Stimulated activated CD4-positive, alpha-beta T cell treated with anti-CD3 and anti-CD28 coated beads, Interleukin-1b, Interleukin-23, amount 100 ng/mL, for 48 hours (primary cell): Measurements from ENCODE around the gene AKT1S1.

Experiments
- DNase-seq: peaks from one replicate; pipeline ENCODE4 v3.0.0-alpha.2; 2020

The AKT1S1 gene

DNA sequence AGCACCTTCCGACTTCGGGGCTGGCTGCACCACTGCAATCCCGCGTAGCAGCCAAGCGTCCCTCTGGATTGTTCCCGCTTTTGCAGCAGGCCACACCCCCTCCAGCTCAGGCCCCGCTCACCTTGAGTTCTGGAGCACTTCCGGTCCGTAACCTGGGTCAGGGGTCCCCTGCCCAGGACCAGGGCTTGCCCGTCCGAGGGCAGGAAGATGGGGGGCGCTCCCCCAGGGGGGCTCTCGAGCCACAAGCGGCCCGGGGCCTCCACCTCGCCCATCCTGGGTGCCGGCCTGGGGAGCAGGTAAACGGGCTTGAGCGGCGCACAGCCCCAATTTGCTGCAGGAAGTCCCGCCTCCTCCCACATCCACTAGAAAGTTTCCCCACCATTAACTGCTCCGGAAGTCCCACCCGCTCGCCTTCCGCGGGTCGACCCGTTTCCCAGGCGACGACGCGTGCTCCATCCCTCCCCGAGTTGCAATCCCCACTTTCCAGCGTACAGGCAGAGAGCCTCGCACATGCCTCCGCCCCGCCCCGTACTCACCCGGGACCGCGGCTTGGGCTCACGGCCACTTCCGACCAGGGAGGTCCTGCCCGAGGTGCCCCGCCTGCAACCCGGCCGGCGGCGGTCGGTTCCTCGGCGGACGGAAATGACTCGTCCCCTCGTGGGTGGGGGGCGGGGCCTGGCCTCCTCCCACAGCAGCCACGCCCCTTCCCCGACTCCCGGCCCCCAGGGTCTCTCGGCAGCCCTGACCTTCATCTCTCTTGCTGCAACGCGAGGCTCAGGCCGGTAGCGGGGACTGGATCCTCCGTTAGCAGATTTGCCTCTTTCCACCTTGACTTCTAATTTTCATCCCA, 10.0 kb downstream of the AKT1S1 start, which contains the start of gene PNKP:
TSS of gene PNKP (minus strand) at position 644 of the 850 bp plus-strand sequence. CDS start at position 272, 372 bp downstream.
- peak; percentile 93 for DNase-seq

DNA sequence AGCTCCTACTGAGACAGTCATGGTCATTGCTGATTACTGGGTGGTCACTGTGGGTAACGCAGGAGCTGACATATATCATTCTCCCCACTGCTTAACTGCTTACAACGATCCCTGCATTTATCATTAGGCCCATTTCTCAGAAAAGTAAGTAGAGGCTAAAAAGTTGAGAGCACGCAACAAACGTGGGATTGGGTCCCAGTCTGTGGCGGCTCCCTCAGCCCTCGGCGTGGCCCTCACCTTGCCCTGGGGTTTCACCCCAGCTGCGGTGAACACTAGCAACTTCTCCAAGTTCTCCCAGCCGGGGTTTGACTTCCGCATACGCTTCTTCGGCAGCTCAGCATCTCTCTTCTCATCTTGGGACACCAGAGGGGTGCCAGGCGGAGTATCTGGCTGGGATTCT, 12.3 kb downstream of the AKT1S1 start:
- no peak for DNase-seq

DNA sequence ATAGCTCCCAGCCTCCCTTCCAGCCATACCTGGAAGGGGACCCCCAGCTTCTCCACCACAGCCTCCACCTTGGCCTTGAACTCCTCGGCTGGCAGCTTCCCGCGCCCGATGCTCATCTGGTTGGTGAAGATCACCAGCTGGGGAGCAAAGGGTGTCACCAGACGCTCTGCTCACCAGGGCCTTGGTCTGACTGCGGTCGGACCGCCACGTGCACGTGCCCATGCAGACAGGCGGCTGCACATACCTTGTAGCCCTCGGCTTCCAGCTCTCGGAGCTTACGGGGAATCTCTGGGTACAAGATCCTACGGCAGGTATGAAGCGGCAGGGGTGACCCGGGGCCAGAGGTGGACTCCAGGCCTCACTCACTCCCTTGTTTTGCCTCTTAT, 13.2 kb downstream of the AKT1S1 start:
- no peak for DNase-seq

DNA sequence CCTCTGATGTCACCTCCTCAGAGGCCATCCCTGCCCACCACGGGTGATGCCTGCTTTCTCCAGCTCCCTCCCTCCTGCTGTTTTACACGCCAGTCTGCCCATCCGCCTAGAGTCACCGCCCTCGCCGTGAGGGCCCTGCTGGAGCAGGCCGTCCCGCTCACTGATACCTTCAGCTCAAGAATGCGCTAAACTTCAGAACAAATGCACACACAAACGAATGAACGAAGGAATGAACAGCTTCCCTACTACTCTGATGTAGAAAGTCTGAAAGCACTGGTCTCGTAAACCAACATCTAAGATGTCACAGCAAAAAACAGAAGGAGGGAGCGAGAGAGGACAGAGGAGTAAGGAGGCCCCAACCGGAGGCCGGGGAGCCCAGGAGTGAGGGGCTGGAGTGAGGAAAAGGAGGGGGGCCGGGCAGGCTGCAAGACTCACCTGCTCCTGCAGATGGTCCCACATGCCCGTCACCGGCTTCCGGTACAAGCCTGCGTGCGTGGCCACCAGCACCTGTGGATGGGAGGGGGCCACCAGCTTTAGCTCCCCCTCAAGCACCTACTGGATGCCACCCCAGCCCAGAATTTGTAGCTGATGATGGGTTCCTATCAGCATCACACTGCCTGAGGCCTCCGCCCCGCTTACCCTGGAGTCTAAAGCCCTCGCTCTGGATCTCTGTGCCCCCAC, 13.8 kb downstream of the AKT1S1 start:
- no peak for DNase-seq

DNA sequence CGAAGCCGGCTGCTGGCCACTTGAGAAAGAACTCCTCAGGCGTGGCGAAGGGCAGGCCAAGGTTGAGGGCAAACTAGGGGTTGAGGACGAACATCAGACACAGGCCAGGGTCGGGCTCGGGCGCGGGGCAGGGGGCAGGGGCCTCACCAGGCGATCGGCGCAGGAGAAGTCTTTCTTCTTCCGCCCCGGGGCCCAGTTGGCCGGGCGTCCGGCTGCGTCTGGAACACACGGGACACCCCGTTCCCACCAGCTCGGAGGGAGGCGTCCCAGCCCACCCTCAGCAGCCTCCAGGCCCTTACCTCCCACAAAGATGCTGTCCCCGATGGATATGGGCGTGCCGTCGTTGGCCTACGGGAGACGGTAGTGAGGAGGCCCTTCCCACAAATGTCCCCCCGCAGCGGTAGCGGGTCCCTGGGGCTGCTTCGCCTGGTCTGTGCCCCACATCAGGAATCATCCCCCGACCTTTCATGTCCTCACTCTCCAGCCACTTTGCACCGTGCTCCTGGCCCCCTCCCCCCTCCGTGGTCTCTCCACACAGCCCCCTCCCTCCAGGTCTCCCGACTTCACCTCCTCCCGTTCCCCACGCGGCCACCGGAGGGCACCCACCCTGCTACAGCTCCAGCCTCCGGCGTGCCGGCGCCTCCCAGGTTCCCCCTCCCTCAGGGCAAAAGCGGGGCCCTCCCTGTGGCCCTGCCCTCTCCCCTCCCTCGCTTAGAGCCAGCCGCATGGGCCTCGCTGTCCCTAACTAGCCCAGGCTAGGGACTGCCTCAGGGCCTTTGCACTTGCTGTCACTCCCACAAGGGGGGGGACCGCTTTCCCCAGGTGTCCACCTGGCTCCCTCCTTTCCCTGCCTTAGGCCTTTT, 14.5 kb downstream of the AKT1S1 start:
- DNase-seq, result no peak

DNA sequence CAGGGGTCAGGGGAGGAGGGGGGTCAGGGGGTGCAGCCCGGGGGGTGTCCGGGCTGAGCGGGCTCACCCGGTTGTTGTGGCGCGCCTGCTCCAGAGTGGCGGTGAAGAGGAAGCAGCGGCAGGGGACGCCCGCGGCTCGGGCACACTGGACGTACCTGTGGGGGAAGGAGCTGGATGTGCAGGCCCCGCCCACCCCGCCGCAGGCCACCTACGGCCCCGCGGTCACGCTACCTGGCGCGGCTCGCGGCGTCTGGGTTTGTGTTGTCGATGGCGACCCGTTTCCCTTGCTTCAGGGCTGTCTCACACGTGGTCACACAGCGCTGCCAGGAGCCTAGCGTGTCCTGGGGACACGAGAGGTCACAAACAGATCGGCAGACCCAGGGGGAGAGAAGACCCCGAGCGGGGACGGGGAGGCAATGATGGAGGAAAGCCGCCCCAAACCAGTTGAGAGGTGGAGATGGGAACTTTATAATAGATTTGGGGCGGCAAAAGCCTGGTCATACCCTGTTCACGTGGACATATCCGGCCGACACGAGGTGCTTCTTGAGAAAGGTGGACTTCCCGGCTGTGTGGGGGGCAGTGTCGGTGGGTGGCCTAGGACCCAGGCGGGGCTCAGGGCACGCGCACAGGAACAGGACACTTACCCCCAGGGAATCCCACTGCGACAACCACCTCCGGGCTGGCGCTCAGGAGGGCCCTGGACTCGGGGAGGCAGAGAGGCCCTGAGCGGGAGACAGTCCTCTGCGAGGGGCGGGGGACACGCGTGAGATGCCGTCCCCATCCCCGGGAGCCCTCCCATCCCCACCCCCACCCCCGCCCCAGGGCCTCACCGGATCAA, 15.4 kb downstream of the AKT1S1 start:
- DNase-seq, result no peak

DNA sequence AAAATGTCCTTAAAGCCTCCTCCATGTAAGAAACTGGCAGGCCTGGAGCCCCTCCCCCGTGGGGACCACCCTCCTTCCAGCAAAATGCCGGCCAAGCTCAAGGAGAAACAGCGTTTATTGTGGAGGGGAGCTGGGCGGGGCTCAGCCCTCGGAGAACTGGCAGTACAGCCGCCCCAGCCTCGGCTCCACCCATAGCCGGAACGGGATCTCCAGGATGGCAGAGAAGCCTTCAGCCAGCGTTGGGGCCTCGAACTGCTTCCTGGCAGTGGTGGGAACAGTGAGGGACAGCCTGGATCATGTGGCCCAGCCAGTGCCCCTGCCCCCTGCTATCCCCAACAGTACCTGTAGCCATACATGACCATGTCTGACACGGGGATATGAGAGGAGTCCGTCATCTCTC, 16.0 kb downstream of the AKT1S1 start:
- DNase-seq, result no peak

DNA sequence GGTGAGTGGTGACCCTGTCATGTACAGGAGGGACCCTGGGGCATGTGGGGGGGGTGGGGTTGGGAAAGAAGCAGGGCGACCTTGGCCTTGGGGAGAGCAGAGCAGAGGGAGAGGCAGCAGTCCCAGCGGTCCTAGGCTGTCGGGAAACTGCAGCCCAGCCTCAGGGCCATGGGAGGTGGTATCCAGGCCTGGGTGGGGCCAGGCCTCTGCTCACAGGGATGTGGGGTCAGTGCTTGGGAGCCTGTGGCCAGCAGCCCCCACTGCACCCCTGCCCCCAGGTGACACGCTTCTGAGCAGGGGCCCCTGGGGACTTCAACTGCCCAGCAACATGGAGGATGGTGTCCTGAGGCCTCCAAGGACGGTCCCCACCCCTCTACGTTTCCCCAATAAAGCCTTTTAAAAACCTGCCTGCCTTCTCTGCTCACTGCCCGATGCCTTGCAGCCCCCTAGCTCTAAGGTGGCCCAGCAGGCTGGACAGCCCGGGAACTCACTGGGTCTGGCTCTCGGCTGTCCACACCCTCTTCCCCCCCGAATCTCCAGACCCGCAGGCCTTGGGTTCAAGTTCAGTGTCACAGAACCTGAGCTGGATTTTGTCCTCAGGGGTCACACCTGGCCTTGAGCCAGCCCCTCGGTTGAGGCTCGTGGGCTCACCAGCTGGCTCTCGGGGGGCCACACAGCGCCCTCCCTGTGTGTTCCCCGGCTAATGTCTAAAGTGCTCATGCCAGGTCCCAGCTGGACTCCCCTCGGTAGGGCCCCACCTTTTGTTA, 16.6 kb downstream of the AKT1S1 start:
- no peak for DNase-seq

DNA sequence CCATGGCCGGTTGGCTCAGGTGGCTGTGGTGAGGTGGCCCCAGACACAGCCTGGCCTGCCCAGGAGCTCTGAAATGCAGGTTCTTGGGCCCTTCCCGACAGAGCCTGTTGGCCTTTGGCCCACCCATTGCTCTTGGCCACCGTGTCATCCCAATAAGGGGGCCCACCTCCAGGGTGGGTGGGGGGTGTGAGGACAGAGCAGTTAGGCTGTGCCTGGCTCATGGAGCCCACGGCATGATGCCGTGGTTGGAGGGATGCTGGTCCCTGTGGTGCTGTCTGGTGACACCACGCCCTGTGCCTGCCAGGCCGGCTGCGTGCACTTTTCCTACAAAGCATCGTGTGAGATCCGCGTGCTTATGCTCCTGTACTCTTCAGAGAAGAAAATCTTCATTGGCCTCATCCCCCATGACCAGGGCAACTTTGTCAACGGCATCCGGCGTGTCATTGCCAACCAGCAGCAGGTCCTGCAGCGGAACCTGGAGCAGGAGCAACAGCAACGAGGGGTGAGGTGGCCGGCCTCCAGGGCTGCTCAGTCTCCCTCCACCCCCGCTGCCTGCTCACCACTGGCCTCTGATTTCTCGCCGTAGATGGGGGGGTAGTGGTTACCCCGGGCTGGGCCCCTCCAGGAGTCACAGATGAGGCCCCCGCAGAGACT, 17.3 kb downstream of the AKT1S1 start:
- no peak for DNase-seq

DNA sequence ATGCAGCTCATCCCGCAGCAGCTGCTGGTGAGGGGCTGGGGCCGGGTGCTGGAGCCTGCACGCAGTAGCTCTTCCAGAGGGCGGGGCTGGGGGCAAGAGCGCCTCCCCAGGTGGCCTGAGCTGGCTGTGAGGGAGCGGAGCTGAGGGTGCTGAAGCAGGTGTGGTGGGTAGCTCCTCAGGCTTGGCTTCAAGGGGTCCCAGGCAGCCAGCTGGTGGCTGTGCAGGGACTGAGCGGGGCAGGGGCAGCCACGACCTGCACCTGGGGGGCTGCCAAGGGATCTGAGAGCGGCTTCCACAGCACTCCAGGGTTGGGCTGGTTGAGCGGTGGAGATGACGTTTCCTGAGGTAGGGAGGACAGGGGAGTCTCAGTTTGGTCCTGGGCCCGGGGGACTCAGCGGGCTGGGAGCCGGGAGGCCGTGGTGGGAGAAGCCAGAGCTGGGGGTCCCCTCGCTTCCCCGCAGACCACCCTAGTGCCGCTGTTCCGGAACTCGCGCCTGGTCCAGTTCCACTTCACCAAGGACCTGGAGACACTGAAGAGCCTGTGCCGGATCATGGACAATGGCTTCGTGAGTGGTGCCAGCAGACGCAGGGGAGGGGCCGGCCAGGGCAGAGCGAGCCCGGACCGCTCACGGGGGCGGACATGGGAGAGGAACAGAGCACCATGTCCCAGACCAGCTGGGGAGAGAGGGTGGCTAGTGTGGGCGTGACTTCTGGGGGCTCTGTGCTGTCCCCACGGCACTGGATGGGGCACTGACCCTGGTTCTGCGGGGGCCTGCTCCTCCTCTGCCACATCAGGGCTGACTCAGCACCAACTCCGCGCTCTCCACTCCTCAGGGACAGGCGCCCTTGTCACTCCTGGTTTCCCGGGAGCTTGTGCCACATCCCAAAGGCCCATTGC, 18.8 kb downstream of the AKT1S1 start:
- DNase-seq, result no peak

DNA sequence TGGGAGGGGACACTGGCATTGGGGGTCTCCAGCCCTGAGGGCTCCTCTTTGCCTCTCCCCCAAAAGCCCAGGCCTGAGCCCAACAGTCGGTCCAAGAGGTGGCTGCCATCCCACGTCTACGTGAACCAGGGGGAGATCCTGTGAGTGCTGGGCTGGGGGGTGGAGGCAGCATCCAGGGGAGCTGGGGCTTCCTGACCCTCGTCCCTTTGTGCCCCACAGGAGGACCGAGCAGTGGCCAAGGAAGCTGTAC, 19.4 kb downstream of the AKT1S1 start:
- no peak for DNase-seq

DNA sequence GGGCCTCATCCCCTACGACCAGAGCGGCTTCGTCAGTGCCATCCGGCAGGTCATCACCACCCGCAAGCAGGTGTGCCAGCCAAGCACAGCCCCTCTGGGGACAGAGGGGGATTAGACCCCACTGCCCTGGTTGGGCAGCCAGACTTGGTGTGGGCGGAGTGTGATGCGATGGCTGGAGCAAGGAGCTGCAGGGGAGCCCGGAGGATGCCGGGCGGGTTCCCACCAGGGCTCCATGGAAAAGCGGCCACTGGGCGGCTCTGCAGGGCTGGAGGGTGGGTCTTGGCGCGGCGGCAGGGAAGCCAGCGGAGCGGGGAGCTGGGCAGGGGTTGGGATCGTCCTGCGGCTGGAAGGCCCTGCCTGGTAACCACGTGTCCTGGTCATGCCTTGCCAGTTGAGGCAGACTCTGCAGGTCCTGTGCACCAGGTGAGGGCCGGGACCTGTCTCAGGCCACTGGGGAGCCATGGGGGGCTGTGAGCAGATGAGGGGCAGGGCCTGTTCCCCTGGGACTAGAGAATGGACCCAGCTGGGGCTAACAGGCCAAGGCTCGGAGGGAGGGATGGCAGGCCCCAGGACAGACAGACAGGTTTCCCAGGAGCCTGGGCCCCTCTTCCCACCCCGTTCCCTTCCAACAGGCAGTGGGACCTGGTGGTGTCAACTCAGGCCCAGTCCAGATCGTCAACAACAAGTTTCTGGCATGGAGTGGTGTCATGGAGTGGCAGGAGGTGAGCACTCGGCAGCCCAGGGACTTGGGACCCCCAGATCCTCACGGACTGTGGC, 19.9 kb downstream of the AKT1S1 start:
- no peak for DNase-seq

DNA sequence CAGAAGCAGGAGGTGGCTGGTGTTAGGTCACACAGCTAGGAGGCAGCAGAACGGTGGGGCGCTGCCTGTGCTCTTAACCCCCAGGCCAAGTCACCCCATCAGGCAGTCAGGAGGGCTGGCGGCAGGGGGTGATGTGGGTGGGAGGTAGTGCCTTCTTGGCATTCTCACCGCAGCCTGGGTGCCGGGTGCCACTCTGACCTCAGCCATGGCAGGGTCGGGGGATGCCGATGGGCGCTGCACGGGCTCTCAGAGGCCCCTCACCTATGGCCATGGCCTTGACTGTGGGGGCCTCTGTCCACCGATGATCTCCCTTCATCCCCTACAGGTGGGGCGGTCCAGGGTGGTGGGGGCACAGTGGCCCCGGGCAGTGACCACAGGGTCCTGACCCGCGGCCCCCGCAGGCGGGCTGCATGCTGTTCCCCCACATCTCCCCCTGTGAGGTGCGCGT, 20.6 kb downstream of the AKT1S1 start:
- DNase-seq, result no peak

DNA sequence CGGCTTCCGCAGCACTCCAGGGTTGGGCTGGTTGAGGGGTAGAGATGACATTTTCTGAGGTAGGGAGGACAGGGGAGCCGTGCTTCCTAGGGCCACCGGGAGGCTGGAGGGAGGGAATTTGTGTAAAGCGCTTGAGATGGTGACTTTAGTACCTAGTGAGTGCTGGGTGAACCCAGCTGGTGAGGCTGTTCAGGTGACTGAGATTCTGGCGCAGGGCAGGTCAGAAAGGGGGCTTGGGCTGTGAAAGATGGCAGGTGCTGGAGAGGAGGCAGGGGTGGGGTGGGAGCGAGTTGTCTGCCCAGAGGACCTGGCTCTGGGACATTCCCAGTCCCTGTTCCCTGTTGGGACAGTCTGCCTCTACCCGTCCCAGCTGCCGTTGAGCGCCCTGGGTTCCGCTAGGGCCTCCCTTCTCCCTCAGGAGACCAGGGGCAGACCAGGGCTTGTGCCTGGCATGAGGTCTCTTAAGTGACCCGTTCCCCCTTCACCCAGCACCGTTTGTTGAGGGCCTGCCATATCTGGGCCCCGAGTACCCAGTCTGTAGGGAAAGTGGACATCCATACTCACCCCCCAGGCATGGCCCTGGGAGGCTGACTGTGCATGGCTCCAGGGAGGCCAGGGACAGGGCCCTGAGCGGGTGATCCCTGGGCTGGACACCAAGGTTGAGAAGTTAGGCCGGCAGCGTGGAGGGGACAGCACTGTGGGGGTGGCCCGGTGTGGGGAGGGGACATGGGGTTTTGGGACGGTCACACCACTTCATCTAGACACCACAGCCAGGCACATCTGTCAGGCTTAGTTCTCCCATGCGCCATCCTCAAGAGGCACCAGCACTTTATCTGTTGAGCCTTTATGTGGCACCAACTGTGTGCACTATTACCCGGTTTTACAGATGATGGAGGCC, 21.2 kb downstream of the AKT1S1 start:
- no peak for DNase-seq

DNA sequence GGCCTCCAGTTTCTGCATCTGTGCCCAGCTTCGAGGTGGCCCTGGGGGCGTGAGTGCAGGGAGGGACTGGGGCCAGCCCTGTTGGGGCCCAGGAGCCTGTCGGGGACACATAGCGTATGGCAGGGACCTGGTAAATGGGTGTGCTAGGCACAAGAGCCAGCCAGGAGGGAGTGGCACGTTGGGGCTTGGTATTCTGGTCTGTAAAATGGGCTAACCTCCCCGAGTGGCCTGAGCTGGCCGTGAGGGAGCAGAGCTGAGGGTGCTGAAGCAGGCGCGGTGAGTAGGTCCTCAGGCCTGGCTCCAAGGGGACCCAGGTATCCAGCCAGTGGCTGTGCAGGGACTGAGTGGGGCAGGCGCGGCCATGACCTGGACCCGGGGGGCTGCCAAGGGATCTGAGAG, 21.9 kb downstream of the AKT1S1 start:
- no peak for DNase-seq

DNA sequence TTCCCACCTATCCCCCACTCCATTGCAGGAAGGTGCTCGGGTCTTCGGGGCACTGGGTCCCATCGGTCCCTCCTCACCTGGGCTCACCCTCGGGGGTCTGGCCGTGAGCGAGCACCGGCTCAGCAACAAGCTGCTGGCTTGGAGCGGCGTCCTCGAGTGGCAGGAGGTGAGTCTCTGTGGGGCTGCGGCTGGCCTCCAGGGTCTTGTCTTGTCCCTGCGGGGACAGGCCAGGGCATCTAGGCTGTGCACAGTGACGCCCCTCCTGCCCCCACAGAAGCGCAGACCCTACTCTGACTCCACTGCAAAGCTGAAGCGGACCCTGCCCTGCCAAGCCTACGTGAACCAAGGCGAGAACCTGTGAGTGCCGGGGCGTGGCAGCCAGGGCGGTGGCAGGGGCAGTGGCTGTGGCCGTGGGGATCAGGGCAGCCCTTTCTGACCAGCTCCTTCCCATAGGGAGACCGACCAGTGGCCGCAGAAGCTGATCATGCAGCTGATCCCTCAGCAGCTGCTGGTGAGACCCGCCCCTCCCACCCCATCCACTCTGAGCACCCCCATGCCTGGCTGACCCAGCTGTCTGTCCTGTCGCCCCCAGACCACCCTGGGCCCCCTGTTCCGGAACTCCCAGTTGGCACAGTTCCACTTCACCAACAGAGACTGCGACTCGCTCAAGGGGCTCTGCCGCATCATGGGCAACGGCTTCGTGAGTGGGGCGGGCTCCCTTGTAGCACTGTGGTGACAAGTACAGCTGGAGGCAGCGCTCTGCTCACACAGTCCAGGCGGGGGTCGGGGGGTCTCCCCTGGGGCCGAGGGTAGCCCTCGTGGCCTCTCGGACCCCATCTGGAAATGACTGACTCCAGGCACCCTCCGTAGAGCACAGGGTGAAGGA, 22.5 kb downstream of the AKT1S1 start:
- no peak for DNase-seq

DNA sequence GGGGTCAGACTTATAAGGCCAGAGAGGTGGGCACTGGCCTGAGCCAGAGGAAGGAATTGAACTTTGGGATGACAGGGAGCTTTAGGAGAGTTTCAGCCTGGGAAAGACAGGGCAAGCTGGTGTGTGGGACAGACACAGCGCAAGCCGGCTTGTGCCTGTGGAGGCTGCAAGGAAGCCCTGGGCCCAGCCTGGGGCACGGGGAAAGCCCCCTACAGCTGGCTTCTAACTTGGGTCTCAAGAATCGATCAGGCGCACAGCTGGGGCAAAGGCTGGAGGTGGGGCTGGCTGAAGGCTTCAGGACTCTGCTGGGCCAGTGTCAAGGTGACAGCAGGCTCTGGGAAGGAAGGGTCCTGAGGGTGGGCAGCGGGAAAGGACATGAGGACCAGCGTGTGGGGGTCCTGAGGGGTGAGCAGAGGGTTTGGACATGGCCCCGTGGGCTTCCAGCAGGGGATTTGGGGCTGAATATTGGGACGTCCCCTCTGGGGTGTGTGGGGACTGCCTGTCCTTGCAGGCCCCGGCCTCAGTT, 23.2 kb downstream of the AKT1S1 start:
- no peak for DNase-seq
